WTC11 (cell line): Measurements from ENCODE around the gene NECTIN1.

Experiments used
- ATF2 ChIP-seq: sonication (generic); formaldehyde crosslinking; IDR thresholded peaks from 2 replicates; pipeline ENCODE4 v1.8.1; 2022; ENCODE audit warnings: low read depth, missing genetic modification reagents, borderline replicate concordance
- CTCF ChIP-seq: fragments of 200-600 bp; IDR thresholded peaks from 2 replicates; pipeline ENCODE4 v1.8.0; 2022; ENCODE audit warnings: antibody characterized with exemption
- E2F4 ChIP-seq: sonication (generic); formaldehyde crosslinking; IDR thresholded peaks from 2 replicates; pipeline ENCODE4 v1.8.1; 2022; ENCODE audit warnings: low read depth, mild to moderate bottlenecking, moderate library complexity, missing genetic modification reagents, borderline replicate concordance
- FOXK1 ChIP-seq: sonication (generic); formaldehyde crosslinking; IDR thresholded peaks from 2 replicates; pipeline ENCODE4 v1.8.0; 2022; ENCODE audit warnings: mild to moderate bottlenecking, moderate library complexity, missing genetic modification reagents
- FOXP1 ChIP-seq: sonication (generic); formaldehyde crosslinking; IDR thresholded peaks from 2 replicates; pipeline ENCODE4 v1.8.0; 2022; ENCODE audit warnings: missing genetic modification reagents, mild to moderate bottlenecking, moderate library complexity, borderline replicate concordance
- FOXP4 ChIP-seq: sonication (generic); formaldehyde crosslinking; IDR thresholded peaks from 2 replicates; pipeline ENCODE4 v1.8.0; 2022; ENCODE audit warnings: mild to moderate bottlenecking, missing genetic modification reagents
- MAX ChIP-seq: sonication (generic); formaldehyde crosslinking; IDR thresholded peaks from 2 replicates; pipeline ENCODE4 v1.8.0; 2022; ENCODE audit warnings: mild to moderate bottlenecking, missing genetic modification reagents
- MLX ChIP-seq: sonication (generic); formaldehyde crosslinking; IDR thresholded peaks from 2 replicates; pipeline ENCODE4 v1.8.1; 2023; ENCODE audit warnings: mild to moderate bottlenecking, missing genetic modification reagents, moderate library complexity
- NR1H2 ChIP-seq: sonication (generic); formaldehyde crosslinking; IDR thresholded peaks from 2 replicates; pipeline ENCODE4 v1.9.0; 2021; ENCODE audit warnings: mild to moderate bottlenecking, moderate library complexity, missing genetic modification reagents
- TEAD4 ChIP-seq: sonication (generic); formaldehyde crosslinking; IDR thresholded peaks from 2 replicates; pipeline ENCODE4 v1.8.0; 2022; ENCODE audit warnings: mild to moderate bottlenecking, missing genetic modification reagents
- ZNF121 ChIP-seq: sonication (generic); formaldehyde crosslinking; IDR thresholded peaks from 2 replicates; pipeline ENCODE4 v1.8.0; 2023; ENCODE audit warnings: missing genetic modification reagents
- TF ChIP-seq, protein P1 (sequence below): sonication (generic); formaldehyde crosslinking; IDR thresholded peaks from 2 replicates; pipeline ENCODE4 v1.8.1; 2023; ENCODE audit warnings: mild to moderate bottlenecking, moderate library complexity, missing genetic modification reagents
- TF ChIP-seq, protein P2 (sequence below): fragments of 250-450 bp; sonication (Bioruptor Pico); IDR thresholded peaks from 2 replicates; pipeline ENCODE4 v1.9.0; 2021; ENCODE audit warnings: mild to moderate bottlenecking, borderline replicate concordance
- TF ChIP-seq, protein P3 (sequence below): sonication (generic); formaldehyde crosslinking; IDR thresholded peaks from 2 replicates; pipeline ENCODE4 v1.8.1; 2023; ENCODE audit warnings: mild to moderate bottlenecking, missing genetic modification reagents, moderate library complexity

DNA sequence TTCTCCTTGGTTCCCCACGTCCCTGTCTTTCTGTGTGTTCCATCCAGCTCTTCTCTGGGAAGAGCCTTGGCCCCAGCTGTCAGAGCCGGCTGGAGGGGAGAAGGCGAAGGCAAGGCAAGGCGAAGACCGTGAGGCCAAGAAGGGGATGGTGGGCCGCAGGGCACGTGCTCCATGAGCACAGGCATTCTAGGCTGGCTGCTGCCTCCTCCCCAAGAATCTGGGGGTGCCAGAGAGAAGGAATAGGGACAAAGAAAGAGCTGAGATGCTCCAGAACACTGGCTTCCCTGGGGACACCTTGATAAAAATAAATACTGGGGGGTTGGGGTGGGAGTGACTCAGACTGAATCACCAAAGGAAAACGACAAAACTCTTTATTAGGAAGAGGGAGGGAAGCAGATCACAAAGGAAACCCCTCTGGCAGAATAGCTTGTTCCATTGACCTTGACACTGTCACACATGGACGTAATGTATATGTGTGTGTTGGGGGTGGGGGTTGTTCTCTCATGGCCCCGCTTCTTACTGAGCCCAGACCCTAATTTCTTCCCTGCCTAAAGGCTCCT, 52.5 kb downstream of the NECTIN1 start:
- TF ChIP-seq MLX (CRISPR knock-in tag), result no peak
- TF ChIP-seq CTCF, result no peak
- no peak for TF ChIP-seq E2F4
- TF ChIP-seq, protein P1, sequence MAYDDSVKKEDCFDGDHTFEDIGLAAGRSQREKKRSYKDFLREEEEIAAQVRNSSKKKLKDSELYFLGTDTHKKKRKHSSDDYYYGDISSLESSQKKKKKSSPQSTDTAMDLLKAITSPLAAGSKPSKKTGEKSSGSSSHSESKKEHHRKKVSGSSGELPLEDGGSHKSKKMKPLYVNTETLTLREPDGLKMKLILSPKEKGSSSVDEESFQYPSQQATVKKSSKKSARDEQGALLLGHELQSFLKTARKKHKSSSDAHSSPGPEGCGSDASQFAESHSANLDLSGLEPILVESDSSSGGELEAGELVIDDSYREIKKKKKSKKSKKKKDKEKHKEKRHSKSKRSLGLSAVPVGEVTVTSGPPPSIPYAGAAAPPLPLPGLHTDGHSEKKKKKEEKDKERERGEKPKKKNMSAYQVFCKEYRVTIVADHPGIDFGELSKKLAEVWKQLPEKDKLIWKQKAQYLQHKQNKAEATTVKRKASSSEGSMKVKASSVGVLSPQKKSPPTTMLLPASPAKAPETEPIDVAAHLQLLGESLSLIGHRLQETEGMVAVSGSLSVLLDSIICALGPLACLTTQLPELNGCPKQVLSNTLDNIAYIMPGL, result no peak
- TF ChIP-seq, protein P2, sequence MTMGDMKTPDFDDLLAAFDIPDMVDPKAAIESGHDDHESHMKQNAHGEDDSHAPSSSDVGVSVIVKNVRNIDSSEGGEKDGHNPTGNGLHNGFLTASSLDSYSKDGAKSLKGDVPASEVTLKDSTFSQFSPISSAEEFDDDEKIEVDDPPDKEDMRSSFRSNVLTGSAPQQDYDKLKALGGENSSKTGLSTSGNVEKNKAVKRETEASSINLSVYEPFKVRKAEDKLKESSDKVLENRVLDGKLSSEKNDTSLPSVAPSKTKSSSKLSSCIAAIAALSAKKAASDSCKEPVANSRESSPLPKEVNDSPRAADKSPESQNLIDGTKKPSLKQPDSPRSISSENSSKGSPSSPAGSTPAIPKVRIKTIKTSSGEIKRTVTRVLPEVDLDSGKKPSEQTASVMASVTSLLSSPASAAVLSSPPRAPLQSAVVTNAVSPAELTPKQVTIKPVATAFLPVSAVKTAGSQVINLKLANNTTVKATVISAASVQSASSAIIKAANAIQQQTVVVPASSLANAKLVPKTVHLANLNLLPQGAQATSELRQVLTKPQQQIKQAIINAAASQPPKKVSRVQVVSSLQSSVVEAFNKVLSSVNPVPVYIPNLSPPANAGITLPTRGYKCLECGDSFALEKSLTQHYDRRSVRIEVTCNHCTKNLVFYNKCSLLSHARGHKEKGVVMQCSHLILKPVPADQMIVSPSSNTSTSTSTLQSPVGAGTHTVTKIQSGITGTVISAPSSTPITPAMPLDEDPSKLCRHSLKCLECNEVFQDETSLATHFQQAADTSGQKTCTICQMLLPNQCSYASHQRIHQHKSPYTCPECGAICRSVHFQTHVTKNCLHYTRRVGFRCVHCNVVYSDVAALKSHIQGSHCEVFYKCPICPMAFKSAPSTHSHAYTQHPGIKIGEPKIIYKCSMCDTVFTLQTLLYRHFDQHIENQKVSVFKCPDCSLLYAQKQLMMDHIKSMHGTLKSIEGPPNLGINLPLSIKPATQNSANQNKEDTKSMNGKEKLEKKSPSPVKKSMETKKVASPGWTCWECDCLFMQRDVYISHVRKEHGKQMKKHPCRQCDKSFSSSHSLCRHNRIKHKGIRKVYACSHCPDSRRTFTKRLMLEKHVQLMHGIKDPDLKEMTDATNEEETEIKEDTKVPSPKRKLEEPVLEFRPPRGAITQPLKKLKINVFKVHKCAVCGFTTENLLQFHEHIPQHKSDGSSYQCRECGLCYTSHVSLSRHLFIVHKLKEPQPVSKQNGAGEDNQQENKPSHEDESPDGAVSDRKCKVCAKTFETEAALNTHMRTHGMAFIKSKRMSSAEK (CRISPR knock-in tag), result no peak
- no peak for TF ChIP-seq FOXP1 (CRISPR knock-in tag)
- TF ChIP-seq MAX (CRISPR knock-in tag), result no peak
- no peak for TF ChIP-seq NR1H2
- TF ChIP-seq FOXP4, result no peak
- no peak for TF ChIP-seq ZNF121
- no peak for TF ChIP-seq ATF2 (CRISPR knock-in tag)
- no peak for TF ChIP-seq FOXK1
- TF ChIP-seq, protein P3, sequence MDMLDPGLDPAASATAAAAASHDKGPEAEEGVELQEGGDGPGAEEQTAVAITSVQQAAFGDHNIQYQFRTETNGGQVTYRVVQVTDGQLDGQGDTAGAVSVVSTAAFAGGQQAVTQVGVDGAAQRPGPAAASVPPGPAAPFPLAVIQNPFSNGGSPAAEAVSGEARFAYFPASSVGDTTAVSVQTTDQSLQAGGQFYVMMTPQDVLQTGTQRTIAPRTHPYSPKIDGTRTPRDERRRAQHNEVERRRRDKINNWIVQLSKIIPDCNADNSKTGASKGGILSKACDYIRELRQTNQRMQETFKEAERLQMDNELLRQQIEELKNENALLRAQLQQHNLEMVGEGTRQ (CRISPR knock-in tag), result no peak
- no peak for TF ChIP-seq TEAD4
